ENCODE results near the gene SLC28A1. TPM values are rescaled to one million over a fixed set of nuclear protein-coding genes. Genes with fewer than 3 reads are reported as not detected.
A peak's percentile ranks its signal among the peaks of the same experiment; 100 is the strongest.

SLC28A1 gene
- total RNA-seq, 2 donors from 2014 or later, result 0.12 TPM; not detected in 1

DNA sequence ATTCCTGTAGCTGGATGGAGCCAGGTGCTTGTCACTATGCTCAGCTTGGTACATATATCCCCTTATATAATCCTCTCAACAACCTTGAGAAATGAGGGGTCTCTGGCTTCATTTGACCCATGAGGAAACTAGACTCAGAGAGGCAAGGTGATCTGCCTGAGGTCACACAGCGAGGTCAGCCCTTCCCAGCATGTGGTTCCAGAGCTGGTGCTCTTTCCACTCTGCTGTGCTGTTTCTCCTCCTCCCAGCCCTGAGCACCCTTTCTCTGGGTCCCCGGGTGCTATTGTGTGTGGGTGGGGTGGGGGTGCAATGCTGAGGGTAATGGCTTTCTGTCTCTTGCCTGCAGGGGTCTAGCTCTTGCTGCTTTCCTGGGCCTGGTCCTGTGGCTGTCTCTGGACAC lies 19.3 kb downstream of the SLC28A1 start:
- H3K4me1 ChIP-seq, result peaks cover 0 to 20% of the 10 kb centered on the region in 2 donors
- no peak for DNase-seq (ENCODE audit: low spot score)
- peak overlapping the region; percentile 60 to 64 for H3K27ac ChIP-seq
- H3K27me3 ChIP-seq, result no peaks in the 10 kb centered on the region
- no peaks in the 10 kb centered on the region for H3K36me3 ChIP-seq
- no peak overlapping the region for H3K4me3 ChIP-seq
- no peaks in the 10 kb centered on the region for H3K9me3 ChIP-seq
- TF ChIP-seq CTCF (IDR thresholded peaks at IDR 0.05), result no peak

- Histone ChIP-seq H3K36me3 (no peaks in the 10 kb centered on the region), H3K27ac (peak overlapping the region; percentile 60 to 64), H3K4me1 (peaks cover 0 to 24% of the 10 kb centered on the region in 2 donors), H3K27me3 (no peaks in the 10 kb centered on the region), H3K4me3 (no peak overlapping the region), H3K9me3 (no peaks in the 10 kb centered on the region)
- no peak for DNase-seq (ENCODE audit: low spot score)
- no peak for TF ChIP-seq CTCF (IDR thresholded peaks at IDR 0.05)
Observed at GRCh38 chr15:84904419-84904818, 20.0 kb downstream of the SLC28A1 start.

- Histone ChIP-seq H3K4me1 (peaks cover 0 to 32% of the 10 kb centered on the region in 2 donors), H3K4me3 (no peak overlapping the region), H3K27ac (peak overlapping the region; percentile 60 to 64), H3K9me3 (no peaks in the 10 kb centered on the region), H3K36me3 (no peaks in the 10 kb centered on the region), H3K27me3 (no peaks in the 10 kb centered on the region)
- no peak for TF ChIP-seq CTCF (IDR thresholded peaks at IDR 0.05)
- DNase-seq (ENCODE audit: low spot score), result no peak
Observed at GRCh38 chr15:84905016-84905916, 20.8 kb downstream of the SLC28A1 start.

GRCh38 chr15:84907731-84908130 lies 23.3 kb downstream of the SLC28A1 start:
- peaks cover 0 to 54% of the 10 kb centered on the region in 2 donors for H3K4me1 ChIP-seq
- no peak for DNase-seq (ENCODE audit: low spot score)
- no peak overlapping the region for H3K4me3 ChIP-seq
- no peak for TF ChIP-seq CTCF (IDR thresholded peaks at IDR 0.05)
- H3K36me3 ChIP-seq, result no peaks in the 10 kb centered on the region
- no peak overlapping the region for H3K27ac ChIP-seq
- H3K27me3 ChIP-seq, result no peaks in the 10 kb centered on the region
- no peaks in the 10 kb centered on the region for H3K9me3 ChIP-seq

DNA sequence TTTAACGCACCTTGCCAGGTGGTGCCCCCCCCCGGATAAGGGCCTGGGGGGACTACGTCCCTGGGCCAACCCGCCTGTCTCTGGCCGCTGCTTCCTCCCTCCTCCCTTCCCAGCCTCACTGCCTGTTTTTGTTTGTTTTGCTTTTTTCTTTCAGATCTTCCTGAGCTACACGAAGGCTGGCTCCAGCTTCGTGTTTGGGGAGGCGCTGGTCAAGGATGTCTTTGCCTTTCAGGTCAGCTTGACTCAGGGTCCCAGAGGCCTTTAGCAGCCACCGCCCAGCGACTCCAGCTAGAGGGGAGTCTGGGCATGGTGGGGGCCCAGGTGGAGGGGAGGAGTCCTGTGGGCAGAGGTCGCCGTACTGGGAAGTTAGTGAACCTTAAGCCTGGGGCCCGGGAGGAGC lies 24.1 kb downstream of the SLC28A1 start:
- no peak for DNase-seq (ENCODE audit: low spot score)
- no peak overlapping the region for H3K4me3 ChIP-seq
- no peaks in the 10 kb centered on the region for H3K9me3 ChIP-seq
- no peaks in the 10 kb centered on the region for H3K27me3 ChIP-seq
- H3K36me3 ChIP-seq, result no peaks in the 10 kb centered on the region
- no peak for TF ChIP-seq CTCF (IDR thresholded peaks at IDR 0.05)
- H3K4me1 ChIP-seq, result peaks cover 0 to 62% of the 10 kb centered on the region in 2 donors
- no peak overlapping the region for H3K27ac ChIP-seq
